CD14-positive monocyte (primary cell): ENCODE results near the gene DLGAP3. TPM values are rescaled to one million over a fixed set of nuclear protein-coding genes. Genes with fewer than 3 reads are reported as not detected.

Source experiments
- DNase-seq, 3 donors: peaks; one replicate each; pipeline ENCODE4 v3.0.0-alpha.2; 2011 to 2022
- H2AFZ ChIP-seq: 2 replicates; pipeline ENCODE4 v1.6.0; 2012; ENCODE audit warnings: mild to moderate bottlenecking, low read depth, low read length, inconsistent platforms; ENCODE audit not compliant: insufficient read depth, poor library complexity, severe bottlenecking
- H3K27ac ChIP-seq, 2 donors: 1 replicate in 1 of 2; 2 replicates in 1 of 2; pipeline ENCODE4 v1.5.1; 2012 to 2013; ENCODE audit warnings: low read length in 2 of 2, control low read depth in 1 of 2, inconsistent platforms in 1 of 2, low read depth in 1 of 2, mild to moderate bottlenecking in 1 of 2
- H3K27me3 ChIP-seq, 2 donors: one replicate each; pipeline versions ENCODE4 v1.6.0 to v1.6.1; 2011 to 2013; ENCODE audit warnings: low read length in 2 of 2; ENCODE audit not compliant: control insufficient read depth in 2 of 2, insufficient read depth in 2 of 2
- H3K36me3 ChIP-seq, 2 donors: replicated peaks in 1 of 2; 1 replicate in 1 of 2; 2 replicates in 1 of 2; pipeline versions ENCODE4 v1.5.1 to v1.6.1; 2012 to 2013; ENCODE audit warnings: low read length in 2 of 2, control low read depth in 1 of 2, inconsistent platforms in 1 of 2, mild to moderate bottlenecking in 1 of 2; ENCODE audit not compliant: insufficient read depth in 2 of 2, control insufficient read depth in 1 of 2
- H3K4me1 ChIP-seq, 2 donors: 1 replicate in 1 of 2; 2 replicates in 1 of 2; pipeline versions ENCODE4 v1.5.1 to v1.6.1; 2012 to 2013; ENCODE audit warnings: low read length in 2 of 2, control low read depth in 1 of 2, inconsistent platforms in 1 of 2, mild to moderate bottlenecking in 1 of 2, moderate library complexity in 1 of 2; ENCODE audit not compliant: insufficient read depth in 2 of 2, control insufficient read depth in 1 of 2
- H3K4me2 ChIP-seq: replicated peaks from 2 replicates; pipeline ENCODE3; 2012; ENCODE audit warnings: low read length, moderate library complexity, mild to moderate bottlenecking; ENCODE audit not compliant: poor library complexity, severe bottlenecking; ENCODE audit errors: extremely low read depth
- H3K4me3 ChIP-seq, 3 experiments: fragments of 200-600 bp in 1 of 3; sonication (generic) in 1 of 3; replicated peaks in 1 of 3; 1 replicate in 2 of 3; 2 replicates in 1 of 3; pipeline ENCODE4 v1.5.1; 2011 to 2013; ENCODE audit warnings: low read length in 3 of 3, mild to moderate bottlenecking in 3 of 3, control low read depth in 2 of 3, low read depth in 2 of 3, inconsistent platforms in 1 of 3, moderate library complexity in 1 of 3
- H3K79me2 ChIP-seq: 2 replicates; pipeline ENCODE4 v1.6.0; 2012; ENCODE audit warnings: mild to moderate bottlenecking, control low read depth, inconsistent platforms, low read length, moderate library complexity; ENCODE audit not compliant: insufficient read depth
- H3K9ac ChIP-seq: 2 replicates; pipeline ENCODE4 v1.6.0; 2017; ENCODE audit warnings: low read length, mild to moderate bottlenecking; ENCODE audit not compliant: insufficient read depth, poor library complexity, severe bottlenecking
- H3K9me3 ChIP-seq, 2 donors: replicated peaks in 1 of 2; 1 replicate in 1 of 2; 2 replicates in 1 of 2; pipeline versions ENCODE4 v1.5.1 to v1.6.1; 2012 to 2013; ENCODE audit warnings: low read length in 2 of 2, control low read depth in 1 of 2; ENCODE audit not compliant: control insufficient read depth in 1 of 2, insufficient read depth in 1 of 2
- H4K20me1 ChIP-seq: 2 replicates; pipeline ENCODE4 v1.6.0; 2012; ENCODE audit warnings: mild to moderate bottlenecking, low read length, control low read depth, moderate library complexity; ENCODE audit not compliant: insufficient read depth
- H3K27ac Mint-ChIP-seq, 7 donors: one replicate each; pipeline ENCODE4 v1.8.0; 2020; ENCODE audit warnings: mild to moderate bottlenecking in 7 of 7, mixed read lengths in 7 of 7, moderate library complexity in 6 of 7, inconsistent platforms in 2 of 7
- H3K27me3 Mint-ChIP-seq, 3 donors: one replicate each; pipeline ENCODE4 v1.8.0; 2021 to 2022; ENCODE audit warnings: low read depth in 3 of 3, mild to moderate bottlenecking in 3 of 3, mixed read lengths in 3 of 3, moderate library complexity in 3 of 3, inconsistent platforms in 1 of 3
- H3K36me3 Mint-ChIP-seq, 2 donors: one replicate each; pipeline ENCODE4 v1.8.0; 2020; ENCODE audit warnings: mixed read lengths in 2 of 2, inconsistent platforms in 1 of 2, mild to moderate bottlenecking in 1 of 2
- H3K4me1 Mint-ChIP-seq: one replicate; pipeline ENCODE4 v1.8.0; 2020; ENCODE audit warnings: mild to moderate bottlenecking, mixed read lengths
- H3K4me3 Mint-ChIP-seq, 2 donors: one replicate each; pipeline ENCODE4 v1.8.0; 2020; ENCODE audit warnings: mild to moderate bottlenecking in 2 of 2, mixed read lengths in 2 of 2, moderate library complexity in 1 of 2
- H3K9me3 Mint-ChIP-seq, 7 donors: one replicate each; pipeline ENCODE4 v1.8.0; 2020 to 2022; ENCODE audit warnings: mixed read lengths in 7 of 7, mild to moderate bottlenecking in 6 of 7, moderate library complexity in 6 of 7, inconsistent platforms in 2 of 7
- WGBS: methylation state at CpG from one replicate; pipeline ENCODE4 v1.1.5; 2013; ENCODE audit warnings: missing lambda C conversion rate; ENCODE audit not compliant: insufficient coverage; 5-methylcytosine and 5-hydroxymethylcytosine counted together
- intact Hi-C, 2 donors: fragments of 100-400 bp; cut with micrococcal nuclease; formaldehyde crosslinking; loops; one replicate each; pipeline versions ENCODE4 v1.15.0 to v1.15.1; 2023
- polyA plus RNA-seq, 3 donors: library from polyadenylated mRNA; depleted of rRNA in 1 of 3; unstranded in 2 of 3; stranded (reverse) in 1 of 3; fragments of 300-500 nt in 2 of 3; fragments of >200 nt in 1 of 3; fragmentation: Illumina TruSeq in 2 of 3; gene quantifications; 1 replicate in 2 of 3; 2 replicates in 1 of 3; pipeline ENCODE4 v1.2.3, GENCODE V29; 2012 to 2021
- TF ChIP-seq, protein P1 (sequence below): fragments of 200-600 bp; IDR thresholded peaks from one replicate; pipeline ENCODE4 v1.8.0; 2022; ENCODE audit warnings: antibody characterized with exemption, mild to moderate bottlenecking

The DLGAP3 gene
- polyA plus RNA-seq, 3 donors, result 0.10 to 0.56 (median 0.16) TPM

GRCh38 chr1:34846265-34846664 lies 83.2 kb downstream of the DLGAP3 start:
- no peaks in the 10 kb centered on the region for H3K9me3 ChIP-seq
- H3K4me1 ChIP-seq, result no peaks in the 10 kb centered on the region
- H3K36me3 ChIP-seq, result peaks cover 13 to 39% of the 10 kb centered on the region in 2 donors
- H3K9ac ChIP-seq, result no peak overlapping the region
- no peak overlapping the region for H3K4me2 ChIP-seq
- H4K20me1 ChIP-seq, result peaks cover 60% of the 10 kb centered on the region
- no peak overlapping the region for H3K27ac ChIP-seq
- Mint-ChIP-seq H3K4me3 (no peak overlapping the region), H3K9me3 (no peaks in the 10 kb centered on the region), H3K27ac (peak overlapping the region in 1 of 7 donors; percentile 5), H3K4me1 (peaks cover 15% of the 10 kb centered on the region), H3K27me3 (peaks cover 0 to 3% (median 0%) of the 10 kb centered on the region in 3 donors), H3K36me3 (peaks cover 28 to 30% of the 10 kb centered on the region in 2 donors)
- peaks cover 4% of the 10 kb centered on the region for H3K79me2 ChIP-seq
- DNase-seq, result no peak
- no peak overlapping the region for H3K4me3 ChIP-seq
- no peak overlapping the region for H2AFZ ChIP-seq
- TF ChIP-seq, protein P1, sequence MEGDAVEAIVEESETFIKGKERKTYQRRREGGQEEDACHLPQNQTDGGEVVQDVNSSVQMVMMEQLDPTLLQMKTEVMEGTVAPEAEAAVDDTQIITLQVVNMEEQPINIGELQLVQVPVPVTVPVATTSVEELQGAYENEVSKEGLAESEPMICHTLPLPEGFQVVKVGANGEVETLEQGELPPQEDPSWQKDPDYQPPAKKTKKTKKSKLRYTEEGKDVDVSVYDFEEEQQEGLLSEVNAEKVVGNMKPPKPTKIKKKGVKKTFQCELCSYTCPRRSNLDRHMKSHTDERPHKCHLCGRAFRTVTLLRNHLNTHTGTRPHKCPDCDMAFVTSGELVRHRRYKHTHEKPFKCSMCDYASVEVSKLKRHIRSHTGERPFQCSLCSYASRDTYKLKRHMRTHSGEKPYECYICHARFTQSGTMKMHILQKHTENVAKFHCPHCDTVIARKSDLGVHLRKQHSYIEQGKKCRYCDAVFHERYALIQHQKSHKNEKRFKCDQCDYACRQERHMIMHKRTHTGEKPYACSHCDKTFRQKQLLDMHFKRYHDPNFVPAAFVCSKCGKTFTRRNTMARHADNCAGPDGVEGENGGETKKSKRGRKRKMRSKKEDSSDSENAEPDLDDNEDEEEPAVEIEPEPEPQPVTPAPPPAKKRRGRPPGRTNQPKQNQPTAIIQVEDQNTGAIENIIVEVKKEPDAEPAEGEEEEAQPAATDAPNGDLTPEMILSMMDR, result no peak
- no peaks in the 10 kb centered on the region for H3K27me3 ChIP-seq
- intact Hi-C loops, result loop anchor here in 1 of 2 donors (5.0 kb wide), 1 partner anchor 186 kb away; the partner anchor contains the start of gene ZMYM6
- no CpG with 5 or more reads among the region's 2 CpGs for WGBS

DNA sequence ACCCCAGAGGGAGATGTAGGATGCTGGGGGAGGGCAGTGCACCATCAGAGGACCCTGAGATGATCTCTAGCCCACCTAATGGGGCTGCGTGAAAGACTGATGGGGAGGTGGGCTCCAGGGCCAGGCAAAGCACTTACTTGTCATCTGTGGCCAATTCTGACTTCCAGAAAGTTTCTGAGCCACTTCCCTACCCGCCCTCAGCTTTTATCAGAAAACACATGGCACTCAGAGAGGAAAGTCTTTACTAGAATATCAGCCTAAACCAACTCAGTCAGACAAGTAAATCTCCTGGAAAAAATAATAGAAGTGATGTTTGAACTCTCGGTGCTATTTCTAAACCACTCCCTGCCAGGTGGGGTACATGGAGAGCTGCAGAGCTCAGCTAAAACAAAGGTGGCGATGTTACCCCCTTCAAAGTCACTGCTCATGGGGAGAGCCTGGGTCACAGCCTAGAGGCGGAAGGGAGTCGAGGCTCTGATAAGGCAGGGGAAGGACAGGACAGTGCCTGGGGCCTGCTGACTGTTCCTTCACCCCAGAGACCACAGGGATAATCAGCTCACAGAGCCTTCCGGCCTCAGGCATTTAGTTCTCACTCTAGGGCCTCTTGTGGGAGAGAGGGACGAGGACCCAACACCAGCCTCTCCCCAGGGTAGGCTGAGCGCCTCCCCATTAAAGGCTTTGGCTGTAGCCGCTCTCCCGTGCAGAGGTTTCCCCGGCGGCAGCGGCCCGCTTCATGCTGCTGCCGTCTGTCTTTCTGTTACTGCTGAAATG lies 84.1 kb downstream of the DLGAP3 start:
- Histone ChIP-seq H3K9me3 (no peaks in the 10 kb centered on the region), H3K4me3 (no peak overlapping the region), H3K36me3 (peaks cover 10 to 30% of the 10 kb centered on the region in 2 donors), H3K9ac (no peak overlapping the region), H3K27ac (no peak overlapping the region), H2AFZ (no peak overlapping the region), H4K20me1 (peaks cover 53% of the 10 kb centered on the region), H3K4me1 (no peaks in the 10 kb centered on the region), H3K79me2 (no peaks in the 10 kb centered on the region), H3K27me3 (no peaks in the 10 kb centered on the region), H3K4me2 (no peak overlapping the region)
- DNase-seq, result no peak
- intact Hi-C loops, result loop anchor here in 1 of 2 donors (5.0 kb wide), 1 partner anchor 187 kb away; the partner anchor contains the start of gene ZMYM6
- H3K4me1 Mint-ChIP-seq, result peaks cover 15% of the 10 kb centered on the region
- TF ChIP-seq, protein P1, result no peak
- H3K9me3 Mint-ChIP-seq, result no peaks in the 10 kb centered on the region
- H3K36me3 Mint-ChIP-seq, result peaks cover 20 to 22% of the 10 kb centered on the region in 2 donors
- peak overlapping the region in 1 of 7 donors; percentile 33 for H3K27ac Mint-ChIP-seq
- WGBS, result 89% methylated on average over 7 of the region's 16 CpGs
- H3K4me3 Mint-ChIP-seq, result no peak overlapping the region
- H3K27me3 Mint-ChIP-seq, result peaks cover 0 to 3% (median 0%) of the 10 kb centered on the region in 3 donors
